Measurements from ENCODE around the gene KIFC3. TPM values are rescaled to one million over a fixed set of nuclear protein-coding genes. Genes with fewer than 3 reads are reported as not detected.

The KIFC3 gene
- total and polyA plus RNA-seq, 2 of the 13 experiments (the other 11 are each of a cell fraction or from before 2014, with no cell fraction given) = 42.1 to 45.3 TPM

DNA sequence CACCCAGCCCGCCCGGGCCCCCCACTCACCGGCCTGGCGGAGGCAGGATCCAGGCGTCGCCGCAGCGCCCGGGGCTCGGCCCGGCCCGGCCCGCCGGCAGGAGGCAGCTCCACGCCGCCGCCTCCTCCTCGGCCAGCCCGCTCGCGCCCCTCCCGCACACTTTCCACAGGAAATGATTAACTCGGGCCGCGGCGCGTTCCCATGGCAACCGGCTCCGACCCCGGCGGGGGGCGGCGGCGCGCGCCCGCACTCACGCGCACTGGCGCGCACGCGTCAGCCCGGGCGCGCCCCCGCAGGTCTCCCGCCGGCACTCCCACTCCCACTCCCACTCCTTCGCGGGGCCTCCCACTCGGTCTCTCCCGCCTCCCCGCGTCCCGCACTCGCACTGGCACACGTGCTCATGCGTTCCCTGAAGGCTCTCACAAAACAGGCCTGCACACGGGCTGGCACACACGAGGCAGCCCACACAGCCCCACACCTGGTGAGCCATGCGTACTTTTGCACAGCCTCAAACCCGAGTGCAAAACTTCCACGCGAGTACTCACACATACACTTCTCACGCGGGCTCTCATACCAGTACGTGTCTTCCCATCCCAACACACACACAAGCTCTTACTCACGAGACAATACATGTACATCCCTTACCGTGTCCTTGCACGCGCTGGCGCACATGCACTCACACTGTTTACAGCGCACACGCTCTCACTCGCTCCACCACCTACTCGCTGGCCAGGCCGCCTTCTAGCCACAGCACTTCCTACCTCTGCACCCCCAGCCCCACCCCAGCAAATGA lies at the start of gene KIFC3 (continued):
- TF ChIP-seq, protein P1, sequence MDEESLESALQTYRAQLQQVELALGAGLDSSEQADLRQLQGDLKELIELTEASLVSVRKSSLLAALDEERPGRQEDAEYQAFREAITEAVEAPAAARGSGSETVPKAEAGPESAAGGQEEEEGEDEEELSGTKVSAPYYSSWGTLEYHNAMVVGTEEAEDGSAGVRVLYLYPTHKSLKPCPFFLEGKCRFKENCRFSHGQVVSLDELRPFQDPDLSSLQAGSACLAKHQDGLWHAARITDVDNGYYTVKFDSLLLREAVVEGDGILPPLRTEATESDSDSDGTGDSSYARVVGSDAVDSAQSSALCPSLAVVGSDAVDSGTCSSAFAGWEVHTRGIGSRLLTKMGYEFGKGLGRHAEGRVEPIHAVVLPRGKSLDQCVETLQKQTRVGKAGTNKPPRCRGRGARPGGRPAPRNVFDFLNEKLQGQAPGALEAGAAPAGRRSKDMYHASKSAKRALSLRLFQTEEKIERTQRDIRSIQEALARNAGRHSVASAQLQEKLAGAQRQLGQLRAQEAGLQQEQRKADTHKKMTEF (CRISPR knock-in tag; IDR thresholded peaks at IDR 0.05) = peak; percentile 60; the same call in 1 of the 2 replicates
- TF ChIP-seq, protein P2, sequence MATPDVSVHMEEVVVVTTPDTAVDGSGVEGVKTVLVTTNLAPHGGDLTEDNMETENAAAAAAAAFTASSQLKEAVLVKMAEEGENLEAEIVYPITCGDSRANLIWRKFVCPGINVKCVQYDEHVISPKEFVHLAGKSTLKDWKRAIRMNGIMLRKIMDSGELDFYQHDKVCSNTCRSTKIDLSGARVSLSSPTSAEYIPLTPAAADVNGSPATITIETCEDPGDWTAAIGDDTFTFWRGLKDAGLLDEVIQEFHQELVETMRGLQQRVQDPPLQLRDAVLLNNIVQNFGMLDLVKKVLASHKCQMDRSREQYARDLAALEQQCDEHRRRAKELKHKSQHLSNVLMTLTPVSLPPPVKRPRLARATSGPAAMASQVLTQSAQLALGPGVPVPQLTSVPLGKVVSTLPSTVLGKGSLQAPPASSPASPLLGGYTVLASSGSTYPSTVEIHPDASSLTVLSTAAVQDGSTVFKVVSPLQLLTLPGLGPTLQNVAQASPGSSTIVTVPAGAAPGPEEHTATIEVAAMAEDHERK (CRISPR knock-in tag; IDR thresholded peaks at IDR 0.05; ENCODE audit: low read depth) = 0 out of 2 replicates have a peak, but pooled peaks have one; percentile 47
- no peak for TF ChIP-seq SOX13 (IDR thresholded peaks at IDR 0.05)
- peak in 1 of 2 experiments; percentile 31; a peak in 1 of 4 replicates for TF ChIP-seq SOX13 (CRISPR knock-in tag; conservative IDR thresholded peaks at IDR 0.05 in 1 of 2, IDR thresholded peaks at IDR 0.05 in 1 of 2)
- TF ChIP-seq ZFP36L2 (CRISPR knock-in tag; IDR thresholded peaks at IDR 0.05) = no peak
- TF ChIP-seq ZSCAN31 (CRISPR knock-in tag; IDR thresholded peaks at IDR 0.05; ENCODE audit: low read depth) = 0 out of 2 replicates have a peak, but pooled peaks have one; percentile 3
- TF ChIP-seq, protein P3, sequence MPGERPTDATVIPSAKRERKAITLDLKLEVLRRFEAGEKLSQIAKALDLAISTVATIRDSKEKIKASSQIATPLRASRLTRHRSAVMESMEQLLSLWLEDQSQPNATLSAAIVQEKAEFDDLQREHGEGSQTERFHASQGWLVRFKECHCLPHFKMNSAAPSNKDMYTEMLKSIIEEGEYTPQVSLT (CRISPR knock-in tag; IDR thresholded peaks at IDR 0.05; ENCODE audit: borderline replicate concordance, low read depth) = no peak; the same call in 1 of the 2 replicates
- TF ChIP-seq KDM4B (CRISPR knock-in tag; IDR thresholded peaks at IDR 0.05) = no peak
- TF ChIP-seq ZNF484 (CRISPR knock-in tag; IDR thresholded peaks at IDR 0.05; ENCODE audit: borderline replicate concordance, low read depth) = no peak
- peak; percentile 53; the same call in 1 of the 2 replicates for TF ChIP-seq FOXJ3 (CRISPR knock-in tag; IDR thresholded peaks at IDR 0.05; ENCODE audit: borderline replicate concordance)
- TF ChIP-seq ZNF274 (CRISPR knock-in tag; IDR thresholded peaks at IDR 0.05) = peak; percentile 97
- TF ChIP-seq, protein P4, sequence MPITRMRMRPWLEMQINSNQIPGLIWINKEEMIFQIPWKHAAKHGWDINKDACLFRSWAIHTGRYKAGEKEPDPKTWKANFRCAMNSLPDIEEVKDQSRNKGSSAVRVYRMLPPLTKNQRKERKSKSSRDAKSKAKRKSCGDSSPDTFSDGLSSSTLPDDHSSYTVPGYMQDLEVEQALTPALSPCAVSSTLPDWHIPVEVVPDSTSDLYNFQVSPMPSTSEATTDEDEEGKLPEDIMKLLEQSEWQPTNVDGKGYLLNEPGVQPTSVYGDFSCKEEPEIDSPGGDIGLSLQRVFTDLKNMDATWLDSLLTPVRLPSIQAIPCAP (CRISPR knock-in tag; IDR thresholded peaks at IDR 0.05; ENCODE audit: low read depth) = no peak; the same call in 1 of the 2 replicates
- 0 out of 2 replicates have a peak, but pooled peaks have one; percentile 16 for TF ChIP-seq THAP11 (CRISPR knock-in tag; IDR thresholded peaks at IDR 0.05)
- no peak for TF ChIP-seq ZNF562 (CRISPR knock-in tag; IDR thresholded peaks at IDR 0.05; ENCODE audit: borderline replicate concordance)
- TF ChIP-seq KAT8 (CRISPR knock-in tag; IDR thresholded peaks at IDR 0.05) = no peak
- no peak for TF ChIP-seq AGO2 (optimal IDR thresholded peaks at IDR 0.05; ENCODE audit: low read depth, low read length)
- peak; percentile 98 for TF ChIP-seq MXI1 (IDR thresholded peaks at IDR 0.05; ENCODE audit: borderline replicate concordance, low read depth, low read length)
- TF ChIP-seq, protein P5, sequence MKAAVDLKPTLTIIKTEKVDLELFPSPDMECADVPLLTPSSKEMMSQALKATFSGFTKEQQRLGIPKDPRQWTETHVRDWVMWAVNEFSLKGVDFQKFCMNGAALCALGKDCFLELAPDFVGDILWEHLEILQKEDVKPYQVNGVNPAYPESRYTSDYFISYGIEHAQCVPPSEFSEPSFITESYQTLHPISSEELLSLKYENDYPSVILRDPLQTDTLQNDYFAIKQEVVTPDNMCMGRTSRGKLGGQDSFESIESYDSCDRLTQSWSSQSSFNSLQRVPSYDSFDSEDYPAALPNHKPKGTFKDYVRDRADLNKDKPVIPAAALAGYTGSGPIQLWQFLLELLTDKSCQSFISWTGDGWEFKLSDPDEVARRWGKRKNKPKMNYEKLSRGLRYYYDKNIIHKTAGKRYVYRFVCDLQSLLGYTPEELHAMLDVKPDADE (CRISPR knock-in tag; IDR thresholded peaks at IDR 0.05) = peak; percentile 88; the same call in 1 of the 2 replicates
- TF ChIP-seq DNMT3B (CRISPR knock-in tag; conservative IDR thresholded peaks at IDR 0.05) = no peak
- 0 out of 2 replicates have a peak, but pooled peaks have one; percentile 30 for TF ChIP-seq ZNF773 (CRISPR knock-in tag; IDR thresholded peaks at IDR 0.05; ENCODE audit: borderline replicate concordance)
- TF ChIP-seq, protein P6, sequence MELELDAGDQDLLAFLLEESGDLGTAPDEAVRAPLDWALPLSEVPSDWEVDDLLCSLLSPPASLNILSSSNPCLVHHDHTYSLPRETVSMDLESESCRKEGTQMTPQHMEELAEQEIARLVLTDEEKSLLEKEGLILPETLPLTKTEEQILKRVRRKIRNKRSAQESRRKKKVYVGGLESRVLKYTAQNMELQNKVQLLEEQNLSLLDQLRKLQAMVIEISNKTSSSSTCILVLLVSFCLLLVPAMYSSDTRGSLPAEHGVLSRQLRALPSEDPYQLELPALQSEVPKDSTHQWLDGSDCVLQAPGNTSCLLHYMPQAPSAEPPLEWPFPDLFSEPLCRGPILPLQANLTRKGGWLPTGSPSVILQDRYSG (CRISPR knock-in tag; IDR thresholded peaks at IDR 0.05) = peak; percentile 91; the same call in 1 of the 2 replicates

Data from HepG2 (cell line).